GM23338 (cell line): ENCODE measurements around the gene CDIPT. TPM values are rescaled to one million over a fixed set of nuclear protein-coding genes. Genes with fewer than 3 reads are reported as not detected.

Experiments
- ATAC-seq: fragments of 200-7000 bp; cut with Tn5 transposase; 3 replicates; pipeline ENCODE4 v1.9.1; 2020
- DNase-seq: peaks from one replicate; pipeline ENCODE4 v3.0.0-alpha.2; 2015; ENCODE audit warnings: low spot score
- H2AFZ ChIP-seq: fragments of 200-600 bp; sonication (generic); 2 replicates; pipeline ENCODE4 v1.8.0; 2016; ENCODE audit warnings: antibody characterized with exemption, mild to moderate bottlenecking, moderate library complexity
- H3F3A ChIP-seq: fragments of 200-600 bp; sonication (generic); replicated peaks from 2 replicates; pipeline ENCODE4 v1.8.0; 2017; ENCODE audit warnings: antibody characterized with exemption, mixed run types, low read depth
- H3K27ac ChIP-seq: fragments of 200-600 bp; sonication (generic); 2 replicates; pipeline ENCODE4 v1.6.1; 2016; ENCODE audit warnings: low read depth
- H3K27me3 ChIP-seq: fragments of 200-600 bp; sonication (generic); 2 replicates; pipeline ENCODE4 v1.8.0; 2016; ENCODE audit warnings: mild to moderate bottlenecking, mixed run types, moderate library complexity; ENCODE audit not compliant: insufficient read depth
- H3K36me3 ChIP-seq: fragments of 200-600 bp; sonication (generic); 2 replicates; pipeline ENCODE4 v1.8.0; 2016; ENCODE audit warnings: mild to moderate bottlenecking; ENCODE audit not compliant: insufficient read depth
- H3K4me1 ChIP-seq: fragments of 200-600 bp; sonication (generic); 2 replicates; pipeline ENCODE4 v1.8.0; 2016; ENCODE audit warnings: mild to moderate bottlenecking, moderate library complexity; ENCODE audit not compliant: insufficient read depth
- H3K4me2 ChIP-seq: fragments of 200-600 bp; sonication (generic); 2 replicates; pipeline ENCODE4 v1.7.1; 2017; ENCODE audit warnings: mixed run types
- H3K4me3 ChIP-seq: fragments of 200-600 bp; sonication (generic); 2 replicates; pipeline ENCODE4 v1.6.1; 2016; ENCODE audit warnings: mixed run types
- H3K79me2 ChIP-seq: fragments of 200-600 bp; sonication (generic); replicated peaks from 2 replicates; pipeline ENCODE4 v1.8.0; 2017; ENCODE audit warnings: mild to moderate bottlenecking; ENCODE audit not compliant: insufficient read depth
- H3K9me2 ChIP-seq: fragments of 200-600 bp; sonication (generic); 2 replicates; pipeline ENCODE4 v1.8.0; 2017; ENCODE audit not compliant: insufficient read depth
- H4K20me1 ChIP-seq: fragments of 200-600 bp; sonication (generic); replicated peaks from 2 replicates; pipeline ENCODE4 v1.8.0; 2017; ENCODE audit warnings: mild to moderate bottlenecking; ENCODE audit not compliant: insufficient read depth
- H3K27ac Mint-ChIP-seq: 2 replicates; pipeline ENCODE4 v1.8.0; 2020; ENCODE audit warnings: inconsistent platforms, mild to moderate bottlenecking, moderate library complexity, mixed read lengths
- H3K27me3 Mint-ChIP-seq: 3 replicates; pipeline ENCODE4 v1.8.0; 2022; ENCODE audit warnings: low read depth, mild to moderate bottlenecking, moderate library complexity, mixed read lengths, inconsistent platforms; ENCODE audit not compliant: insufficient read depth, poor library complexity
- H3K36me3 Mint-ChIP-seq: 3 replicates; pipeline ENCODE4 v1.8.0; 2021; ENCODE audit warnings: low read depth, mild to moderate bottlenecking, inconsistent platforms, moderate library complexity, mixed read lengths
- H3K4me1 Mint-ChIP-seq: 3 replicates; pipeline ENCODE4 v1.8.0; 2020; ENCODE audit warnings: mild to moderate bottlenecking, inconsistent platforms, mixed read lengths
- H3K4me3 Mint-ChIP-seq: 3 replicates; pipeline ENCODE4 v1.8.0; 2021; ENCODE audit warnings: moderate library complexity, mild to moderate bottlenecking, inconsistent platforms, mixed read lengths
- H3K9me3 Mint-ChIP-seq: 3 replicates; pipeline ENCODE4 v1.8.0; 2020; ENCODE audit warnings: moderate library complexity, mild to moderate bottlenecking, inconsistent platforms, mixed read lengths
- CREB1 ChIP-seq: fragments of 250-450 bp; sonication (Bioruptor Pico); IDR thresholded peaks from 2 replicates; pipeline ENCODE4 v1.5.0; 2020; ENCODE audit warnings: low read depth, mild to moderate bottlenecking, moderate library complexity
- CTCF ChIP-seq, 2 experiments: fragments of 200-600 bp in 1 of 2; sonication (generic) in 1 of 2; conservative IDR thresholded peaks; 2 replicates each; pipeline versions ENCODE4 v1.5.1 to v1.6.1; 2016 to 2017; ENCODE audit warnings: antibody characterized with exemption in 2 of 2, low read depth in 2 of 2, mild to moderate bottlenecking in 2 of 2, moderate library complexity in 1 of 2
- ETS1 ChIP-seq: IDR thresholded peaks from 2 replicates; pipeline ENCODE4 v1.6.1; 2016; ENCODE audit warnings: antibody characterized with exemption
- EZH2 ChIP-seq: fragments of 200-600 bp; sonication (generic); IDR thresholded peaks from one replicate; pipeline ENCODE4 v1.8.0; 2017; ENCODE audit warnings: antibody characterized with exemption, mild to moderate bottlenecking, low read depth; ENCODE audit not compliant: unreplicated experiment
- EZH2phosphoT487 ChIP-seq: fragments of 200-600 bp; sonication (generic); IDR thresholded peaks from one replicate; pipeline ENCODE4 v1.8.1; 2018; ENCODE audit warnings: antibody characterized with exemption; ENCODE audit not compliant: unreplicated experiment
- JUNB ChIP-seq: IDR thresholded peaks from one replicate; pipeline ENCODE4 v1.6.1; 2016; ENCODE audit warnings: antibody characterized with exemption; ENCODE audit not compliant: unreplicated experiment
- NANOG ChIP-seq: IDR thresholded peaks from 2 replicates; pipeline ENCODE4 v1.6.1; 2016; ENCODE audit warnings: antibody characterized with exemption, borderline replicate concordance
- POLR2AphosphoS5 ChIP-seq: IDR thresholded peaks from 2 replicates; pipeline ENCODE4 v1.6.1; 2016; ENCODE audit warnings: antibody characterized with exemption, low read depth
- REST ChIP-seq: IDR thresholded peaks from one replicate; pipeline ENCODE4 v1.6.1; 2018; ENCODE audit warnings: antibody characterized with exemption; ENCODE audit not compliant: unreplicated experiment
- STAT1 ChIP-seq: IDR thresholded peaks from one replicate; pipeline ENCODE4 v1.6.1; 2016; ENCODE audit warnings: antibody characterized with exemption; ENCODE audit not compliant: unreplicated experiment
- ZNF114 ChIP-seq: fragments of 250-450 bp; sonication (Bioruptor Pico); IDR thresholded peaks from 2 replicates; pipeline ENCODE4 v1.5.0; 2020; ENCODE audit warnings: mild to moderate bottlenecking, moderate library complexity
- ZNF331 ChIP-seq: fragments of 250-450 bp; sonication (Bioruptor Pico); IDR thresholded peaks from 2 replicates; pipeline ENCODE4 v1.5.0; 2020; ENCODE audit warnings: low read depth, mild to moderate bottlenecking, moderate library complexity
- ZNF462 ChIP-seq: fragments of 250-450 bp; sonication (Bioruptor Pico); IDR thresholded peaks from 2 replicates; pipeline ENCODE4 v1.5.0; 2020; ENCODE audit warnings: mild to moderate bottlenecking, moderate library complexity
- polyA plus RNA-seq: library from polyadenylated mRNA; unstranded; fragments of >200 nt; fragmentation: Nextera tagmentation; extraction: Ambion mirVana; gene quantifications from 2 replicates; pipeline ENCODE4 v1.2.1, GENCODE V29; 2016
- total RNA-seq: library from RNA; depleted of rRNA; stranded (reverse); fragments of >200 nt; shearing (Covaris generic); gene quantifications from 2 replicates; pipeline ENCODE4 v1.2.3, GENCODE V29; 2014

Gene CDIPT
- total and polyA plus RNA-seq, 2 experiments from 2014 or later, result 36.2 to 78.1 TPM

- H3K36me3 ChIP-seq, result peaks cover 9% of the 10 kb centered on the region; the same call in 1 of the 2 replicates
- peaks cover 13% of the 10 kb centered on the region; the same call in 1 of the 2 replicates for H4K20me1 ChIP-seq
- peak overlapping the region; percentile 97 for H3K4me2 ChIP-seq
- Mint-ChIP-seq H3K36me3 (peaks cover 37% of the 10 kb centered on the region), H3K9me3 (peaks cover 3% of the 10 kb centered on the region), H3K27ac (peak overlapping the region; percentile 79; the same call in 1 of the 2 replicates), H3K4me3 (peak overlapping the region; percentile 86), H3K4me1 (peaks cover 50% of the 10 kb centered on the region), H3K27me3 (peaks cover 42% of the 10 kb centered on the region)
- peak overlapping the region; percentile 87; the same call in 1 of the 2 replicates for H3K4me3 ChIP-seq
- peaks cover 28% of the 10 kb centered on the region for H3K79me2 ChIP-seq
- no peak overlapping the region for H2AFZ ChIP-seq
- no peaks in the 10 kb centered on the region for H3K27me3 ChIP-seq
- H3K9me2 ChIP-seq, result no peaks in the 10 kb centered on the region
- H3K27ac ChIP-seq, result peak overlapping the region; percentile 88
- peaks cover 41% of the 10 kb centered on the region for H3F3A ChIP-seq
- no peak for ATAC-seq
- peaks cover 53% of the 10 kb centered on the region for H3K4me1 ChIP-seq
- TF ChIP-seq ZNF331 (CRISPR knock-in tag) (no peak), CREB1 (no peak), CTCF (conservative IDR thresholded peaks at IDR 0.05; ENCODE audit: low read depth in 2 of 2) (no peak), EZH2 (no peak), JUNB (no peak), POLR2AphosphoS5 (no peak), REST (no peak), ETS1 (no peak), EZH2phosphoT487 (no peak), STAT1 (no peak), NANOG (no peak), ZNF114 (CRISPR knock-in tag) (no peak), ZNF462 (CRISPR knock-in tag) (no peak)
- DNase-seq, result no peak
Observed at GRCh38 chr16:29809031-29809747, 53.8 kb downstream of the CDIPT start.
